Measurements from ENCODE around the gene SRGAP3.
A peak's percentile ranks its signal among the peaks of the same experiment; 100 is the strongest.

SRGAP3 gene

GRCh38 chr3:9211155-9211950 lies 38.1 kb downstream of the SRGAP3 start:
- no peaks in the 10 kb centered on the region for H3K27me3 ChIP-seq (ENCODE audit: low read depth)
- peaks cover 5% of the 10 kb centered on the region for H3K4me1 ChIP-seq
- no peak for DNase-seq (ENCODE audit: low spot score in 2 of 2)
- H3K36me3 ChIP-seq (replicated peaks): no peaks in the 10 kb centered on the region
- no peak overlapping the region for H3K4me3 ChIP-seq
- H3K9me3 ChIP-seq: no peaks in the 10 kb centered on the region
- in situ Hi-C loops (cut with MboI; ENCODE audit: low sequenced_read_pairs): no loop called here

GRCh38 chr3:9209777-9210176 lies 39.7 kb downstream of the SRGAP3 start:
- H3K27me3 ChIP-seq (ENCODE audit: low read depth): no peaks in the 10 kb centered on the region
- no peak overlapping the region for H3K4me3 ChIP-seq
- in situ Hi-C loops (cut with MboI; ENCODE audit: low sequenced_read_pairs): no loop called here
- DNase-seq (ENCODE audit: low spot score in 2 of 2): no peak
- H3K9me3 ChIP-seq: no peaks in the 10 kb centered on the region
- H3K4me1 ChIP-seq: peaks cover 3% of the 10 kb centered on the region
- H3K36me3 ChIP-seq (replicated peaks): no peaks in the 10 kb centered on the region

- no peak overlapping the region for H3K4me3 ChIP-seq
- H3K9me3 ChIP-seq: no peaks in the 10 kb centered on the region
- no peaks in the 10 kb centered on the region for H3K27me3 ChIP-seq (ENCODE audit: low read depth)
- in situ Hi-C loops (cut with MboI; ENCODE audit: low sequenced_read_pairs): no loop called here
- no peaks in the 10 kb centered on the region for H3K36me3 ChIP-seq (replicated peaks)
- DNase-seq (ENCODE audit: low spot score in 2 of 2): no peak
- peaks cover 4% of the 10 kb centered on the region; the same call in 1 of the 2 replicates for H3K4me1 ChIP-seq
Observed at GRCh38 chr3:9208605-9209152, 40.8 kb downstream of the SRGAP3 start.

GRCh38 chr3:9207116-9207763 lies 42.2 kb downstream of the SRGAP3 start:
- in situ Hi-C loops (cut with MboI; ENCODE audit: low sequenced_read_pairs): no loop called here
- no peak for DNase-seq (ENCODE audit: low spot score in 2 of 2)
- no peaks in the 10 kb centered on the region for H3K36me3 ChIP-seq (replicated peaks)
- no peak overlapping the region for H3K4me3 ChIP-seq
- no peaks in the 10 kb centered on the region for H3K27me3 ChIP-seq (ENCODE audit: low read depth)
- peaks cover 6% of the 10 kb centered on the region for H3K4me1 ChIP-seq
- H3K9me3 ChIP-seq: no peaks in the 10 kb centered on the region

GRCh38 chr3:9206287-9206686 lies 43.2 kb downstream of the SRGAP3 start:
- Histone ChIP-seq H3K4me3 (no peak overlapping the region), H3K27me3 (ENCODE audit: low read depth) (no peaks in the 10 kb centered on the region), H3K36me3 (replicated peaks) (no peaks in the 10 kb centered on the region), H3K4me1 (peaks cover 14% of the 10 kb centered on the region), H3K9me3 (no peaks in the 10 kb centered on the region)
- DNase-seq (ENCODE audit: low spot score in 2 of 2): no peak
- in situ Hi-C loops (cut with MboI; ENCODE audit: low sequenced_read_pairs): no loop called here

GRCh38 chr3:9205345-9206143 lies 43.9 kb downstream of the SRGAP3 start:
- Histone ChIP-seq H3K27me3 (ENCODE audit: low read depth) (no peaks in the 10 kb centered on the region), H3K4me1 (peaks cover 14% of the 10 kb centered on the region), H3K4me3 (no peak overlapping the region), H3K36me3 (replicated peaks) (no peaks in the 10 kb centered on the region), H3K9me3 (no peaks in the 10 kb centered on the region)
- in situ Hi-C loops (cut with MboI; ENCODE audit: low sequenced_read_pairs): no loop called here
- DNase-seq (ENCODE audit: low spot score in 2 of 2): no peak

- in situ Hi-C loops (cut with MboI; ENCODE audit: low sequenced_read_pairs): no loop called here
- H3K4me3 ChIP-seq: no peak overlapping the region
- DNase-seq (ENCODE audit: low spot score in 2 of 2): peak in 1 of 2 experiments; percentile 57
- H3K36me3 ChIP-seq (replicated peaks): no peaks in the 10 kb centered on the region
- H3K9me3 ChIP-seq: no peaks in the 10 kb centered on the region
- no peaks in the 10 kb centered on the region for H3K27me3 ChIP-seq (ENCODE audit: low read depth)
- H3K4me1 ChIP-seq: peaks cover 14% of the 10 kb centered on the region
Observed at GRCh38 chr3:9204253-9204992, 45.0 kb downstream of the SRGAP3 start.

- DNase-seq (ENCODE audit: low spot score in 2 of 2): no peak
- no peak overlapping the region for H3K4me3 ChIP-seq
- H3K27me3 ChIP-seq (ENCODE audit: low read depth): no peaks in the 10 kb centered on the region
- H3K4me1 ChIP-seq: peaks cover 14% of the 10 kb centered on the region
- H3K9me3 ChIP-seq: no peaks in the 10 kb centered on the region
- no peaks in the 10 kb centered on the region for H3K36me3 ChIP-seq (replicated peaks)
- in situ Hi-C loops (cut with MboI; ENCODE audit: low sequenced_read_pairs): no loop called here
Observed at GRCh38 chr3:9203317-9203716, 46.1 kb downstream of the SRGAP3 start.

- Histone ChIP-seq H3K4me1 (peaks cover 14% of the 10 kb centered on the region), H3K36me3 (replicated peaks) (no peaks in the 10 kb centered on the region), H3K27me3 (ENCODE audit: low read depth) (no peaks in the 10 kb centered on the region), H3K9me3 (no peaks in the 10 kb centered on the region), H3K4me3 (no peak overlapping the region)
- DNase-seq (ENCODE audit: low spot score in 2 of 2): no peak
- in situ Hi-C loops (cut with MboI; ENCODE audit: low sequenced_read_pairs): no loop called here
Observed at GRCh38 chr3:9202546-9202945, 46.9 kb downstream of the SRGAP3 start.

- H3K36me3 ChIP-seq (replicated peaks): no peaks in the 10 kb centered on the region
- no peaks in the 10 kb centered on the region for H3K9me3 ChIP-seq
- DNase-seq (ENCODE audit: low spot score in 2 of 2): peak; percentile 28 to 62
- no peaks in the 10 kb centered on the region for H3K27me3 ChIP-seq (ENCODE audit: low read depth)
- no peak overlapping the region for H3K4me3 ChIP-seq
- in situ Hi-C loops (cut with MboI; ENCODE audit: low sequenced_read_pairs): no loop called here
- H3K4me1 ChIP-seq: peaks cover 14% of the 10 kb centered on the region
Observed at GRCh38 chr3:9201955-9202354, 47.5 kb downstream of the SRGAP3 start.

GRCh38 chr3:9201266-9201665 lies 48.2 kb downstream of the SRGAP3 start:
- DNase-seq (ENCODE audit: low spot score in 2 of 2): no peak
- H3K4me3 ChIP-seq: no peak overlapping the region
- in situ Hi-C loops (cut with MboI; ENCODE audit: low sequenced_read_pairs): no loop called here
- H3K36me3 ChIP-seq (replicated peaks): no peaks in the 10 kb centered on the region
- peaks cover 14% of the 10 kb centered on the region for H3K4me1 ChIP-seq
- H3K9me3 ChIP-seq: no peaks in the 10 kb centered on the region
- H3K27me3 ChIP-seq (ENCODE audit: low read depth): no peaks in the 10 kb centered on the region

GRCh38 chr3:9199775-9200174 lies 49.7 kb downstream of the SRGAP3 start:
- Histone ChIP-seq H3K27me3 (ENCODE audit: low read depth) (no peaks in the 10 kb centered on the region), H3K9me3 (no peaks in the 10 kb centered on the region), H3K4me3 (no peak overlapping the region), H3K36me3 (replicated peaks) (no peaks in the 10 kb centered on the region), H3K4me1 (peaks cover 14% of the 10 kb centered on the region)
- DNase-seq (ENCODE audit: low spot score in 2 of 2): no peak
- in situ Hi-C loops (cut with MboI; ENCODE audit: low sequenced_read_pairs): no loop called here

- H3K9me3 ChIP-seq: no peaks in the 10 kb centered on the region
- H3K36me3 ChIP-seq (replicated peaks): no peaks in the 10 kb centered on the region
- in situ Hi-C loops (cut with MboI; ENCODE audit: low sequenced_read_pairs): no loop called here
- H3K4me1 ChIP-seq: peaks cover 11% of the 10 kb centered on the region
- no peaks in the 10 kb centered on the region for H3K27me3 ChIP-seq (ENCODE audit: low read depth)
- H3K4me3 ChIP-seq: no peak overlapping the region
- no peak for DNase-seq (ENCODE audit: low spot score in 2 of 2)
Observed at GRCh38 chr3:9198899-9199335, 50.5 kb downstream of the SRGAP3 start.
